Heart left ventricle (tissue), 13 donors: Measurements from ENCODE around the gene MT1X.

Source experiments
- CTCF ChIP-seq, 12 donors: fragments of 200-600 bp; sonication (generic) in 4 of 12; IDR thresholded peaks; one replicate each; pipeline versions ENCODE4 v1.5.0 to v1.8.0; 2018 to 2022; ENCODE audit warnings: antibody characterized with exemption in 12 of 12, mild to moderate bottlenecking in 5 of 12
- POLR2A ChIP-seq, 2 donors: fragments of 450-650 bp; IDR thresholded peaks; one replicate each; pipeline ENCODE4 v1.6.1; 2017; ENCODE audit warnings: antibody characterized with exemption in 2 of 2, mild to moderate bottlenecking in 2 of 2, moderate library complexity in 2 of 2
- donor health status: ischemic (EF 13 %, LVEDD 7.1; RV severe dilation, severe dysfunction).
- donor health status: DM: no; HTN: yes; CAD: no.
- donor health status: DM: no; HTN: no; CAD: no.
- donor health status: ischemic (EF 25% LVEDD 6.9; RV normal size, moderate dysfunction).
- donor health status: ischemic (EF 25% LVEDD 5.7; RV mildly dilated, moderate dysfunction).
- donor health status: ischemic (EF 35%, LVEDD 5.7; RV mildly dilated, moderate dysfunction).
- donor health status: nonischemic (EF 11% LVEDD 7.7; RV severe dilation, severe dysfunction).
- donor health status: DM: yes; HTN: yes; CAD: no.
- donor health status: PGD.
- donor health status: ischemic (EF 29% LVEDD 5.4; RV normal size, mild dysfunction).
- donor health status: nonischemic (EF 23%, LVEDD 6.1; RV moderate dilation, normal function).

- TF ChIP-seq CTCF (IDR thresholded peaks at IDR 0.05) (no peak), POLR2A (IDR thresholded peaks at IDR 0.05) (no peak)
Measured at GRCh38 chr16:56711862-56712261, 29.6 kb downstream of the MT1X start.
